BLaER1 treated with 17β-estradiol and CSF1 and Interleukin-3, amounts not matched to agents 10 nM and 100 nM (cell line): ENCODE results near the gene PIP5K1C.
A peak's percentile ranks its signal among the peaks of the same experiment; 100 is the strongest.

Source experiments
- H3K27ac ChIP-seq, 11 experiments: shearing (Covaris generic); formaldehyde crosslinking; 2 replicates each; pipeline ENCODE4 v1.8.1; 2022
- H3K27me3 ChIP-seq, 11 experiments: shearing (Covaris generic); formaldehyde crosslinking; 2 replicates each; pipeline ENCODE4 v1.8.1; 2022
- H3K36me3 ChIP-seq, 11 experiments: shearing (Covaris generic); formaldehyde crosslinking; 2 replicates each; pipeline ENCODE4 v1.8.1; 2022
- H3K4me1 ChIP-seq, 10 experiments: shearing (Covaris generic); formaldehyde crosslinking; 2 replicates each; pipeline ENCODE4 v1.8.1; 2022
- H3K4me2 ChIP-seq, 11 experiments: shearing (Covaris generic); formaldehyde crosslinking; 2 replicates each; pipeline ENCODE4 v1.8.1; 2022
- H3K4me3 ChIP-seq, 10 experiments: shearing (Covaris generic); formaldehyde crosslinking; 2 replicates each; pipeline ENCODE4 v1.8.1; 2022
- H3K9ac ChIP-seq, 11 experiments: shearing (Covaris generic); formaldehyde crosslinking; 2 replicates each; pipeline ENCODE4 v1.8.1; 2022
- H3K9me3 ChIP-seq, 11 experiments: shearing (Covaris generic); formaldehyde crosslinking; replicated peaks in 1 of 11; 2 replicates each; pipeline ENCODE4 v1.8.1; 2022
- H4K20me1 ChIP-seq, 11 experiments: shearing (Covaris generic); formaldehyde crosslinking; 2 replicates each; pipeline ENCODE4 v1.8.1; 2022
- Cebpa-rat ChIP-seq, 11 experiments: shearing (Covaris generic); IDR thresholded peaks; 2 replicates each; pipeline ENCODE4 v1.8.1; 2022

Gene PIP5K1C

GRCh38 chr19:3671680-3672574 is 28.3 kb downstream of the PIP5K1C start:
- TF ChIP-seq Cebpa-rat (IDR thresholded peaks at IDR 0.05): no peak
- Histone ChIP-seq H3K9me3 (0 out of 22 replicates have a peak, but pooled peaks cover 0 to 6% (median 0%) of the 10 kb centered on the region in 11 experiments), H3K36me3 (peaks cover 0 to 46% (median 0%) of the 10 kb centered on the region in 11 experiments; a peak in 7 of 22 replicates), H3K4me1 (peaks cover 25 to 50% (median 43%) of the 10 kb centered on the region in 10 experiments), H4K20me1 (peaks cover 96 to 99% (median 98%) of the 10 kb centered on the region in 11 experiments), H3K9ac (peak overlapping the region; percentile 34 to 77 (median 68); a peak in 21 of 22 replicates), H3K27ac (peak overlapping the region in 10 of 11 experiments; percentile 1 to 67 (median 48); a peak in 15 of 22 replicates), H3K4me2 (peak overlapping the region; percentile 93 to 99 (median 98)), H3K4me3 (peak overlapping the region in 8 of 10 experiments; percentile 29 to 56 (median 42); a peak in 11 of 20 replicates), H3K27me3 (peaks cover 0 to 19% (median 13%) of the 10 kb centered on the region in 11 experiments; a peak in 13 of 22 replicates)

DNA sequence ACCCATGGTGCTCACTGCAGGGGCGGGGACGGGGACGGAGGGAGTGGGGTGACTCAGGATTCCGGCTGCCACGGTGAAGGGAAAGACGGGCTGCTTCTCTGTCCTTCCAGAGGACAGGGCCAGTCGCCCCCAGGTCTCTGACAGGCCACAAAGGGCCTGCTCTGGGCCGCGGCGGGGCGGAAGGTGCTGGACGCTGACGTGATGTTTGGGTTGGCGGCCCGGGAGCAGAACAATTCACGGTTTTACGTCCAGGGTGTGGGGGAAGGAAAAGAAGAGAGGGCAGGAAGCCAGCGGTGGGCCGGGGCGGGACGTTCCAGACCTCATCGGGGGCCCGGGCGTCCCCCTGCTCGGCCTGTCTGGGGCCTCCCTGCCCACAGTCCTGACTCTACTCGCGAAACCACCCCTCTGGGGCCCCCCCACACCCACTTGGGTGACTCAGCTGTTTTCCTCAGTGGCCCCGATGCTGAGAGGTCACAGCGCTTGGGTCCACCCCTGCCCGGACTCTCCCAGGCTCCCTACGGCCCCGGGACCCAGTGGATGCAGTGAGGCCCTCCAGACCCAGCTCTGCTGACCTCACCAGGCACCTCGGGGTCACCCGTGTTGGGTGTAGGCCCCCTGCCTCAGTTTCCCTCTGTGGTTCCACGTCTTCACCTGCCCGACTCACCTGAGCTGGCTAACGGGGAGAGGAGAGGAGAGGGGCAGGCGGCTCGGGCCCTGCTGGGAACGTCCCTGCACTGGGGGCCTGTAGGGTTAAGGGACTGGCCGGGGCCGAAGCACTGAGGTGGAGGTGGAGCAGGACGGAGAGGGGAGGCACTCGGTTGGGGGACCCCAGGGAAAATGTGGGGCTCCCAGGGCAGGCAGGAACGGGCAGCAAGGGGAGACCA is 29.2 kb downstream of the PIP5K1C start:
- Histone ChIP-seq H3K36me3 (peaks cover 0 to 48% (median 3%) of the 10 kb centered on the region in 11 experiments; a peak in 7 of 22 replicates), H3K9ac (peak overlapping the region; percentile 34 to 77 (median 68); a peak in 21 of 22 replicates), H3K27me3 (peaks cover 0 to 19% (median 13%) of the 10 kb centered on the region in 11 experiments; a peak in 13 of 22 replicates), H3K4me3 (peak overlapping the region in 8 of 10 experiments; percentile 29 to 56 (median 42); a peak in 13 of 20 replicates), H4K20me1 (peaks cover 96 to 99% (median 98%) of the 10 kb centered on the region in 11 experiments), H3K27ac (peak overlapping the region; percentile 1 to 67 (median 45); a peak in 19 of 22 replicates), H3K9me3 (0 out of 22 replicates have a peak, but pooled peaks cover 0 to 6% (median 0%) of the 10 kb centered on the region in 11 experiments), H3K4me2 (peak overlapping the region; percentile 93 to 99 (median 98)), H3K4me1 (peaks cover 27 to 51% (median 45%) of the 10 kb centered on the region in 10 experiments)
- no peak for TF ChIP-seq Cebpa-rat (IDR thresholded peaks at IDR 0.05)

GRCh38 chr19:3669947-3670795 is 30.1 kb downstream of the PIP5K1C start:
- H3K4me3 ChIP-seq: peak overlapping the region in 1 of 10 experiments; percentile 48; a peak in 1 of 20 replicates
- peaks cover 0 to 19% (median 13%) of the 10 kb centered on the region in 11 experiments; a peak in 13 of 22 replicates for H3K27me3 ChIP-seq
- peaks cover 96 to 99% (median 98%) of the 10 kb centered on the region in 11 experiments for H4K20me1 ChIP-seq
- 0 out of 22 replicates have a peak, but pooled peaks cover 0 to 6% (median 0%) of the 10 kb centered on the region in 11 experiments for H3K9me3 ChIP-seq
- H3K4me1 ChIP-seq: peaks cover 35 to 58% (median 52%) of the 10 kb centered on the region in 10 experiments
- peak overlapping the region; percentile 34 to 77 (median 68); a peak in 17 of 22 replicates for H3K9ac ChIP-seq
- H3K36me3 ChIP-seq: peaks cover 0 to 47% (median 3%) of the 10 kb centered on the region in 11 experiments; a peak in 11 of 22 replicates
- TF ChIP-seq Cebpa-rat (IDR thresholded peaks at IDR 0.05): no peak
- H3K27ac ChIP-seq: peak overlapping the region in 7 of 11 experiments; percentile 27 to 67 (median 60); a peak in 5 of 22 replicates
- H3K4me2 ChIP-seq: peak overlapping the region; percentile 93 to 99 (median 98)

DNA sequence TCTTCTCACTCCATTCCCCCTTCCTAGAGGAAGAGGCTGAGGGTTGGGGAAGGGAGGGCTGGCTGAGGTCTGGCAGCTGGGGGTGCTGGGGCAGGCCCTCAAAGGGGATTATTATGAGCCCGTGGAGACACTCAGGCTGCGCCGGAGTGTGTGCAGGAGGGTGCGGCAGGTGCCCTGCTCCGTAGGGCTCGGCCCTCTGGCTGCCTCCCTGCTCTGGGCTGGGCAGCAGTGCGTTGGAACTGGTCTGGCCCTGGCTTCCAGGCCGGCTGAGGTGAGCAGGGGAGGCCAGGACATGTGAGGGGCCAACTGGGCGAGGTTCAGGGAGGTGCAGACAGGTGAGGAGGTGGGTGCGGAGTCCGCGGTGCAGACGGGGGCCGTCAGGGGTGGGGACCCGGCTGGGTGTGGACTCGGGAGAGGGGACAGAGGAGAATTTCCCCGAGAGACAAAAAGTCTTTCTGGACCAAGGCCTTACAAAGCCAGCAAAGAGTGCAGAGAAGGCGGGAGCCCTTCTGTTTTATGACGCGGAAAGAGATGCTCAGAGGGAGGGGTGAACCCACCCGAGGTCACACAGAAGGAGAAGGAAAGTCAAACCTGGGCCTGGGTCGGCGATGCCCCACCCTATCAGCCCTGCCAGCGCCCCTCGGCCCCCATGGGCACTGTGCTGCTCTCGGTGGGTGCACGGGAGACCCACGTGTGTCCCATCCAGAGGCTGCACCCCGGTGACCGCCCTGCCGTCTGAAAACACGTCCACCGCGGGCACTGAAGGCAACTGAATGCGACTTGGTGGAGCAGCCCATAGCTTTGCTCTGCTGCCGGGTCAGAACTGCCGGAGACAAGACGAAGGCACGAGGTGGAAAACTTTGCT is 31.0 kb downstream of the PIP5K1C start:
- H3K4me1 ChIP-seq: peaks cover 42 to 61% (median 52%) of the 10 kb centered on the region in 10 experiments
- peaks cover 0 to 19% (median 13%) of the 10 kb centered on the region in 11 experiments; a peak in 13 of 22 replicates for H3K27me3 ChIP-seq
- no peak for TF ChIP-seq Cebpa-rat (IDR thresholded peaks at IDR 0.05)
- H3K9ac ChIP-seq: no peak overlapping the region; a peak in 1 of 22 replicates
- peaks cover 90 to 99% (median 97%) of the 10 kb centered on the region in 11 experiments for H4K20me1 ChIP-seq
- H3K9me3 ChIP-seq: 0 out of 22 replicates have a peak, but pooled peaks cover 0 to 4% (median 0%) of the 10 kb centered on the region in 11 experiments
- H3K36me3 ChIP-seq: peaks cover 0 to 48% (median 11%) of the 10 kb centered on the region in 11 experiments; a peak in 18 of 22 replicates
- H3K4me3 ChIP-seq: no peak overlapping the region
- no peak overlapping the region for H3K27ac ChIP-seq
- no peak overlapping the region for H3K4me2 ChIP-seq

- H3K4me1 ChIP-seq: peaks cover 39 to 58% (median 44%) of the 10 kb centered on the region in 10 experiments
- no peak for TF ChIP-seq Cebpa-rat (IDR thresholded peaks at IDR 0.05)
- no peak overlapping the region for H3K4me3 ChIP-seq
- H4K20me1 ChIP-seq: peaks cover 82 to 99% (median 92%) of the 10 kb centered on the region in 11 experiments
- no peak overlapping the region for H3K27ac ChIP-seq
- peak overlapping the region in 1 of 11 experiments; percentile 29; a peak in 1 of 22 replicates for H3K9ac ChIP-seq
- H3K9me3 ChIP-seq: no peaks in the 10 kb centered on the region
- no peak overlapping the region for H3K4me2 ChIP-seq
- H3K27me3 ChIP-seq: peaks cover 0 to 19% (median 13%) of the 10 kb centered on the region in 11 experiments; a peak in 13 of 22 replicates
- H3K36me3 ChIP-seq: peaks cover 6 to 56% (median 19%) of the 10 kb centered on the region in 11 experiments; a peak in 21 of 22 replicates
Observed at GRCh38 chr19:3668331-3669081, 31.8 kb downstream of the PIP5K1C start.

DNA sequence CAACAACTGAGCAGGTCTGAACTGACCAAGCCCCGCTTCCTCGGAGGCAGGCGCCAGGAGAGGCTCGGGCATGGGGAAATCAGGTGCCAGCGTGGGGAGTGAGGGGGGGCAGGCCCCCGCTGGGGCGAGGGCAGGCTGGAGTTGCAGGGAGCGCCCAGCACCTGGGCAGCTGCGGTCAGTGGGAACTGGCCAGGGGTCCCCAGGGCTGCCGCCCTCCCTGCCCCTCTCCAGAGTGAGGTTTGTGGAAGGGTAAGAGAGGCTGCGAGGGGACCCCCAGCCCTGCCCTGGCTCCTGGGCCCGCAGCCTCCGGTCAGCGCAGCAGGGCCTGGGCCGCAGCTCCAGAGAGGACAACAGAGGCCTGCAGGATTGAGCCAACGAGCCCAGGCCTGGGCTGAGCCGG is 32.5 kb downstream of the PIP5K1C start:
- Histone ChIP-seq H3K4me2 (no peak overlapping the region), H3K36me3 (peaks cover 13 to 64% (median 27%) of the 10 kb centered on the region in 11 experiments), H4K20me1 (peaks cover 76 to 99% (median 86%) of the 10 kb centered on the region in 11 experiments), H3K27me3 (peaks cover 0 to 19% (median 13%) of the 10 kb centered on the region in 11 experiments; a peak in 13 of 22 replicates), H3K4me3 (no peak overlapping the region), H3K9me3 (no peaks in the 10 kb centered on the region), H3K4me1 (peaks cover 32 to 58% (median 43%) of the 10 kb centered on the region in 10 experiments), H3K9ac (peak overlapping the region in 2 of 11 experiments; percentile 23 to 29; a peak in 3 of 22 replicates), H3K27ac (no peak overlapping the region)
- TF ChIP-seq Cebpa-rat (IDR thresholded peaks at IDR 0.05): no peak
